Measurements from ENCODE around the gene F11R. TPM values are rescaled to one million over a fixed set of nuclear protein-coding genes. Genes with fewer than 3 reads are reported as not detected.
"Not testable (repeated sequence)": the region's sequence is repeated elsewhere in the genome, so short reads cannot be mapped to it uniquely, and the experiment has no call there.

Gene F11R
- total RNA-seq, 6 experiments from 2014 or later, result 48.3 to 119 (median 65.3) TPM

DNA sequence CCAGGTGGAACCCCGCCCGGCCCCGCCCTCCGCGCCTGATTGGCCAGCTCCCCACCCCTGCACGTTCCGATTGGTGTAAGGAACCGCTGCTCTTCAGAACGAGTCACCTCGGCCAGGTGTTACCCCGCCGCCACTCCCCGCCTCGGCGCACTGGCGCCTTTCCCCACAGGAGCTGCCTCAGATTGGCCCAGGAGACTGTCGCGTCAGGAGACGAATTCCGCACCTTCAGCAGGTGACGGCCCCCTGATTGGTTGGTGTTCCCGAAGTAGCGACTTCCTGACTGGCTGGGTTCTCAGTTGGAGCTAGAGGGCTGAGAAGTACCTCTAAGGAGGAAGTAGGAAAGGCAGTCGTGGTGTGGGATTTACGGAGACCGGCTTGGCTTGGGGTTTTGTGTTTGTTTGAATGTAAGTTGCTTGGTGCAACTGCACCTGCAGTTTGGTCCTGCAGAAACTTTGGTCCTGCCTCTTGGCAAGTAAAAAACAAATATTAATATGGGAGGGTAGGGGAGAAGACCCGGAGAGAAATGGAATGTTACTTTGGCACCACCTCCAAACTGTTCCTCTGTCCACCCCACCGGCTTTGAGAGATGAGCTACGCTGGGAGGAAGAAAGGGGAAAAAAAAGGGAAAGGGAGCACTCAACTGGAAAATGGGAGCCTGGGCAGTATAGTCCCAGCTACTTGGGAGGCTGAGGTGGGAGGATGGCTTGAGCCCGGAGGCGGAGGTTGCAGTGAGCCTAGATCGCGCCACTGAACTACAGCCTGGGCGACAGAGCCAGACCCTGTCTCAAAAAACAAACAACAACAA, 415 bp upstream of the F11R start:
- peaks cover 0 to 33% (median 16%) of the 10 kb centered on the region in 4 donors for H3K4me1 ChIP-seq
- intact Hi-C loops (cut with DNase I), result no loop called here
- H3K4me3 ChIP-seq, result peak overlapping the region; percentile 70 to 91 (median 78)
- ATAC-seq (peak; percentile 75 to 96 (median 92)), DNase-seq (peak; percentile 96 to 98 (median 98))
- peak overlapping the region; percentile 97 to 98 (median 97) for H3K27ac ChIP-seq
- TF ChIP-seq, protein P1, sequence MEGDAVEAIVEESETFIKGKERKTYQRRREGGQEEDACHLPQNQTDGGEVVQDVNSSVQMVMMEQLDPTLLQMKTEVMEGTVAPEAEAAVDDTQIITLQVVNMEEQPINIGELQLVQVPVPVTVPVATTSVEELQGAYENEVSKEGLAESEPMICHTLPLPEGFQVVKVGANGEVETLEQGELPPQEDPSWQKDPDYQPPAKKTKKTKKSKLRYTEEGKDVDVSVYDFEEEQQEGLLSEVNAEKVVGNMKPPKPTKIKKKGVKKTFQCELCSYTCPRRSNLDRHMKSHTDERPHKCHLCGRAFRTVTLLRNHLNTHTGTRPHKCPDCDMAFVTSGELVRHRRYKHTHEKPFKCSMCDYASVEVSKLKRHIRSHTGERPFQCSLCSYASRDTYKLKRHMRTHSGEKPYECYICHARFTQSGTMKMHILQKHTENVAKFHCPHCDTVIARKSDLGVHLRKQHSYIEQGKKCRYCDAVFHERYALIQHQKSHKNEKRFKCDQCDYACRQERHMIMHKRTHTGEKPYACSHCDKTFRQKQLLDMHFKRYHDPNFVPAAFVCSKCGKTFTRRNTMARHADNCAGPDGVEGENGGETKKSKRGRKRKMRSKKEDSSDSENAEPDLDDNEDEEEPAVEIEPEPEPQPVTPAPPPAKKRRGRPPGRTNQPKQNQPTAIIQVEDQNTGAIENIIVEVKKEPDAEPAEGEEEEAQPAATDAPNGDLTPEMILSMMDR (IDR thresholded peaks at IDR 0.05), result no peak
- TF ChIP-seq POLR2A (IDR thresholded peaks at IDR 0.05), result peak; percentile 70
- H3K27me3 ChIP-seq, result no peaks in the 10 kb centered on the region
- no peaks in the 10 kb centered on the region for H3K9me3 ChIP-seq
- no peaks in the 10 kb centered on the region for H3K36me3 ChIP-seq
- 33% methylated on average over 13 of the region's 34 CpGs for WGBS (ENCODE audit: insufficient coverage, low coverage, low lambda C conversion rate, missing lambda C conversion rate)

DNA sequence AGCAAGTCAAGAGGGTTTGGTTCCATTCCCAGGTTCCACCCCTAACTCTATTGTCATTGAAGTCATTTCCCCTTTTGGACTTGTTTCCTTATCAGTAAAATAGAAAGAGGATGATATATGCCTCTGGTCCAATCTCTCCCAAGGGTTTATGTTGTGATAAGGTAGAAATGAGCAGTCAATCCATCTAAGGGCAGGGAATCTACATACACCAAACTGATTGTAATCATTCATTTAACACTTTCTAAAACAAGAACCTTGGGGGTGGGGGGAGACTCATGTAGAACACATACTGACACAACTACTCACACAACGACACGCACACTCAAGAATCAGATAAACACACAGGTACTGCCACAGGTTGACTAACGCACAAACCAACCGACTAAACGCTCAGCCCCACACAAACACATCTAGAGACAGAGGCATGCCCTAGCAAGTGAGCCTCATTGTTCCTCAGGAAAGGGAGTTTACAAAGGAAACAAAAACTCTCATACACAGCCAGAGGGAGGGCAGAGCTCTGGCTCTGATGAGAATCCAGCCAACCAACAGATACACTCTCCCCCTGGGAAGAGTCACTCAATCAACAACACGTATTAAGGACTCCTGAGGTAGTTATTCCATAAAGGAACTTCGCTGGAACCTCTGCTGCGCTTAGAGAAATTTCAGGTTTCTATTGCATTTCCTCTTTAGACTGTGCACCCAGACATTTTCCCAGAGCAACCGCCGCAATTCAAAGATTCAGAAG, 1.0 kb downstream of the F11R start:
- TF ChIP-seq POLR2A (IDR thresholded peaks at IDR 0.05), result peak; percentile 10
- TF ChIP-seq, protein P1 (IDR thresholded peaks at IDR 0.05), result no peak
- no peaks in the 10 kb centered on the region for H3K36me3 ChIP-seq
- H3K4me1 ChIP-seq, result peaks cover 0 to 48% (median 18%) of the 10 kb centered on the region in 4 donors
- no peak for DNase-seq
- no peaks in the 10 kb centered on the region for H3K27me3 ChIP-seq
- ATAC-seq, result peak; percentile 4 to 34 (median 21)
- H3K9me3 ChIP-seq, result no peaks in the 10 kb centered on the region
- intact Hi-C loops (cut with DNase I), result no loop called here
- H3K4me3 ChIP-seq, result peak overlapping the region; percentile 70 to 91 (median 78)
- peak overlapping the region; percentile 97 to 98 (median 97) for H3K27ac ChIP-seq
- WGBS (ENCODE audit: insufficient coverage, low coverage, low lambda C conversion rate, missing lambda C conversion rate), result 2% methylated on average over 10 of the region's 10 CpGs

DNA sequence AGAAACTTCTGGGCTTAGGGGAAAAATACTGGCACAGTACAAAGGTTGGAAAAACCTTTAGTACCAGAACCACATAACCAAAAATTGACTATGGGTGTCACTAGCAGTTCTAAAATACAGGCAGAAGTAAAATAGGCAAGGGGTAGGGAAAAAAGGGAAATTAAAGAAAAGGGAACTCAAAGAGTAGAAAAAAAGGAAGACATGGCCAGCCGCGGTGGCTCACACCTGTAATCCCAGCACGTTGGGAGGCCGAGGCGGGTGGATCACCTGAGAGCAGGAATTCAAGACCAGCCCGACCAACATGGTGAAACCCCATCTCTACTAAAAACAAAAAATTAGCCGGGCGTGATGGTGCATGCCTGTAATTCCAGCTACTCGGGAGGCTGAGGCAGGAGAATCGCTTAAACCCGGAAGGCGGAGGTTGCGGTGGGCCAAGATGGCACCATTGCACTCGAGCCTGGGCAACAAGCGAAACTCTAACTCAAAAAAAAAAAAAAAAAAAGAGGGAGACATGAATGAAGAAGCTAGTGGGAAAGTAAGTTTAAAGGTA, 1.8 kb downstream of the F11R start:
- H3K36me3 ChIP-seq; H3K27me3 ChIP-seq; H3K9me3 ChIP-seq; ATAC-seq; DNase-seq; intact Hi-C loops (cut with DNase I): not testable (repeated sequence)
- Histone ChIP-seq H3K27ac (peak overlapping the region; percentile 97 to 98 (median 97)), H3K4me3 (peak overlapping the region in 1 of 3 donors; percentile 70), H3K4me1 (peaks cover 0 to 55% (median 21%) of the 10 kb centered on the region in 4 donors)
- WGBS (ENCODE audit: insufficient coverage, low coverage, low lambda C conversion rate, missing lambda C conversion rate), result 59% methylated on average over 7 of the region's 15 CpGs

DNA sequence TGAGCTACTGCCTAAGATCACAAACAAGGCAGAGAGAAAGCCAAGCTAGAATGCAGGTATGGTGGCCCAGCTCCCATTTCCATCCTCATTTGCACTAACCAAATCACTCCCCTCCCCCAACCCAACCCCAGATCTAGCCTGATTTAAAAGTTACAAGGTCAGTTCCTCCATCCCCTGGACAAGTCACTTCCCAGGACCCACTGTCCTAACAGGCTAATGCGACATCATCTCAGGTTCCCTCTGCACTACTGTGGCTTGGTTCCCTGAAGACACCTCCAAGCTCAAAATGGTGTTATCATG, 2.4 kb downstream of the F11R start:
- H3K27me3 ChIP-seq, result no peaks in the 10 kb centered on the region

More for the DNA sequence above, 2.4 kb downstream of the F11R start:
- intact Hi-C loops (cut with DNase I), result no loop called here
- no peaks in the 10 kb centered on the region for H3K9me3 ChIP-seq
- TF ChIP-seq, protein P1 (IDR thresholded peaks at IDR 0.05), result no peak
- no peak for TF ChIP-seq POLR2A (IDR thresholded peaks at IDR 0.05)
- ATAC-seq, result no peak
- peak overlapping the region in 1 of 3 donors; percentile 70 for H3K4me3 ChIP-seq
- H3K27ac ChIP-seq, result peak overlapping the region; percentile 97 to 98 (median 97)
- H3K36me3 ChIP-seq, result no peaks in the 10 kb centered on the region
- whole genome bisulfite sequencing (ENCODE audit: insufficient coverage, low coverage, low lambda C conversion rate, missing lambda C conversion rate), result 69% methylated on average over 1 of the region's 1 CpG
- DNase-seq, result no peak
- H3K4me1 ChIP-seq, result peaks cover 0 to 58% (median 23%) of the 10 kb centered on the region in 4 donors

Measured in right lobe of liver (tissue), 6 donors.